ENCODE results near the gene AGPAT2. TPM values are rescaled to one million over a fixed set of nuclear protein-coding genes. Genes with fewer than 3 reads are reported as not detected.

Gene AGPAT2
- total and polyA plus RNA-seq, 2 donors (not counting 1 experiment from before 2014, with no cell fraction given) = 25.1 to 28.4 TPM

DNA sequence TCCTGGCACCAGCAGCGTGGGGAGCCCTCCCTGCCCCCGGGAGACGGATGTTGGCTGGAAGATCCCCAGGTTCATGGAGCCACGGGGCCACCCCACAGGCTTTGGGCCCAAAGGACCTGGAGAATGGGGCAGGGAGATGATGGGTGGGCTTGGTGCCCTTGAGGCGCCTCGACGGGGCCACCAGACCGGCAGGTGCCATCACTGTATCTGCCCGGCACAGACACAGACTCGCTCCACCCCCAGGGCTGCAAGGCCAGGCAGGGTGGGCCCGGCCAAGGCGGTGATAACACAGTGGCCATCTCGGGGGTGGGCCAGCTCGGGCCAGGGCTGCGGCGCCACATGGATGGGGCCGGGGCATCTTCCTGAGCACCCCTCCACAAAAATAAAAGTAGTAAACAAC, 59.6 kb downstream of the AGPAT2 start:
- H3K9ac ChIP-seq (ENCODE audit: low read length) = no peak overlapping the region
- H2AFZ ChIP-seq (ENCODE audit: insufficient read depth, low read depth, low read length, poor library complexity, severe bottlenecking) = no peak overlapping the region
- Mint-ChIP-seq H3K4me1 (peaks cover 3% of the 10 kb centered on the region), H3K27me3 (peaks cover 12% of the 10 kb centered on the region), H3K27ac (no peak overlapping the region), H3K4me3 (no peak overlapping the region), H3K9me3 (ENCODE audit: insufficient read depth) (no peaks in the 10 kb centered on the region)
- TF ChIP-seq, protein P1, sequence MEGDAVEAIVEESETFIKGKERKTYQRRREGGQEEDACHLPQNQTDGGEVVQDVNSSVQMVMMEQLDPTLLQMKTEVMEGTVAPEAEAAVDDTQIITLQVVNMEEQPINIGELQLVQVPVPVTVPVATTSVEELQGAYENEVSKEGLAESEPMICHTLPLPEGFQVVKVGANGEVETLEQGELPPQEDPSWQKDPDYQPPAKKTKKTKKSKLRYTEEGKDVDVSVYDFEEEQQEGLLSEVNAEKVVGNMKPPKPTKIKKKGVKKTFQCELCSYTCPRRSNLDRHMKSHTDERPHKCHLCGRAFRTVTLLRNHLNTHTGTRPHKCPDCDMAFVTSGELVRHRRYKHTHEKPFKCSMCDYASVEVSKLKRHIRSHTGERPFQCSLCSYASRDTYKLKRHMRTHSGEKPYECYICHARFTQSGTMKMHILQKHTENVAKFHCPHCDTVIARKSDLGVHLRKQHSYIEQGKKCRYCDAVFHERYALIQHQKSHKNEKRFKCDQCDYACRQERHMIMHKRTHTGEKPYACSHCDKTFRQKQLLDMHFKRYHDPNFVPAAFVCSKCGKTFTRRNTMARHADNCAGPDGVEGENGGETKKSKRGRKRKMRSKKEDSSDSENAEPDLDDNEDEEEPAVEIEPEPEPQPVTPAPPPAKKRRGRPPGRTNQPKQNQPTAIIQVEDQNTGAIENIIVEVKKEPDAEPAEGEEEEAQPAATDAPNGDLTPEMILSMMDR (IDR thresholded peaks at IDR 0.05) = no peak
- TF ChIP-seq EZH2 (IDR thresholded peaks at IDR 0.05; ENCODE audit: borderline replicate concordance, insufficient read depth, low read depth, low read length, poor library complexity, severe bottlenecking) = no peak
- ChIA-PET POLR2A (interaction anchor here (0.7 kb wide), 1 partner anchor 828 kb away, joined by 3 read pairs; no protein-coding TSS in a partner anchor), CTCF (interaction anchor here (7.3 kb wide), 1 partner anchor 140 kb away, joined by 153 read pairs; no protein-coding TSS in a partner anchor)
- no peak overlapping the region for H3K4me2 ChIP-seq (replicated peaks; ENCODE audit: low read depth, low read length, poor library complexity, severe bottlenecking)
- intact Hi-C loops (cut with micrococcal nuclease) = no loop called here
- H3K4me3 ChIP-seq (ENCODE audit: control extremely low read depth in 1 of 5, extremely low read depth in 1 of 5, insufficient read depth in 1 of 5, low read depth in 2 of 5, low read length in 4 of 5) = no peak overlapping the region
- H3K79me2 ChIP-seq (ENCODE audit: control insufficient read depth, insufficient read depth, low read length) = no peaks in the 10 kb centered on the region
- H3K27me3 ChIP-seq (replicated peaks in 1 of 4; ENCODE audit: control extremely low read depth in 1 of 4, control insufficient read depth in 3 of 4, insufficient read depth in 4 of 4, low read length in 3 of 4) = peaks cover 0 to 40% (median 3%) of the 10 kb centered on the region in 4 experiments
- WGBS (ENCODE audit: insufficient coverage) = 89% methylated on average over 11 of the region's 17 CpGs
- H3K4me1 ChIP-seq (ENCODE audit: control insufficient read depth in 2 of 2, insufficient read depth in 2 of 2, low read length in 2 of 2) = peaks cover 16 to 30% of the 10 kb centered on the region in 2 donors
- no peaks in the 10 kb centered on the region for H3K9me3 ChIP-seq (ENCODE audit: control extremely low read depth in 1 of 3, control insufficient read depth in 2 of 3, insufficient read depth in 1 of 3, low read length in 2 of 3)
- DNase-seq = no peak
- ATAC-seq (ENCODE audit: low read depth) = no peak
- no peaks in the 10 kb centered on the region for H3K36me3 ChIP-seq (replicated peaks in 1 of 2; ENCODE audit: control extremely low read depth in 1 of 2, control insufficient read depth in 1 of 2, extremely low read depth in 1 of 2, insufficient read depth in 2 of 2, low read length in 1 of 2)
- H4K20me1 ChIP-seq (ENCODE audit: control insufficient read depth, insufficient read depth, low read length, poor library complexity, severe bottlenecking) = no peaks in the 10 kb centered on the region
- H3K27ac ChIP-seq (ENCODE audit: low read length in 2 of 2) = no peak overlapping the region

DNA sequence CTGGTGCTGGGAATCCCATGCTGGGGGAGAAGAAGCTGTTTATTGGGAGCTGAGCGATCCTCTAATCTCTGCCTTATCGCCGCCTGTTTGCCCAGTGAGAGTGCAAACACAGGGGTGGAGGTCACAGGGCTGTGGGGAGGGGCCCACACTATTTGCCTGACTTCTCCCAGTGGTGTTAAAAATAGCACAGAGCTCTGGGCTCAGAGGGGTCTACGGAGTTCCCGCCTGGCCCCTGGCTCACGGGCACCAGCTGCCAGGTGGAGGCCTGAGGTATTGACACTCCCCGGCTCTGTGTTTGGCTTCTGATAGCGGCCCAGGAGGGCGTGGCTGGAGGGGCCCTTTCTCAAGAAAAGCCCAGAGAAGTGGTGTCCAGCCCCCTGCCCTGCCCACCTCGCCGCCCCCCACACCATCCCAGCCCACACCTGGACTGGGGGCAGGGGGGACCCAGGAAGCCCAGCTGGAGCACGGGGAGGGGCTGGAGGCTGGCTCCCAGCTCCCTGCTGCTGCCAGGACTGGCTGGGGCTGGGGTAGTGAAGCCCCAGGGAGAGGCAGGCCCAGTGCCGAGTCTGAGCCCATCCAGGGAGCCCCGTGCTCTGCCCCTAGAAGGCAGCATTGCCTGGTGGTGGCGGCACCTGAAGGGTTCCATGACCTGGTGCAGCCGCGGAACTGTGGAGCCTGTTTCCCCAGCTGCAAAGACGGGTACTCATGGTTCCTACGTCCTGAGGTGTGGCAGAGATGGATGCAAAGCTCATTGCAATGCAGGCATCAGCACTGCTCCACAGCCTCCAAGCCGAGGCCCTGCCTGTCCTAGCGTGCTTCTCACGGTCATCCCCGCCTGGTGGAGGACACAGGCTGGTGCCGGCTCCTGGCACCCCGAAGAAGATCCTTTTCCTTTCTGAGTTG, 60.3 kb downstream of the AGPAT2 start:
- peaks cover 12% of the 10 kb centered on the region for H3K27me3 Mint-ChIP-seq

More for the DNA sequence above, 60.3 kb downstream of the AGPAT2 start:
- H3K9ac ChIP-seq (ENCODE audit: low read length) = no peak overlapping the region
- H3K4me3 ChIP-seq (ENCODE audit: control extremely low read depth in 1 of 5, extremely low read depth in 1 of 5, insufficient read depth in 1 of 5, low read depth in 2 of 5, low read length in 4 of 5) = no peak overlapping the region
- no peaks in the 10 kb centered on the region for H3K9me3 ChIP-seq (ENCODE audit: control extremely low read depth in 1 of 3, control insufficient read depth in 2 of 3, insufficient read depth in 1 of 3, low read length in 2 of 3)
- no peak overlapping the region for H3K27ac Mint-ChIP-seq
- H3K79me2 ChIP-seq (ENCODE audit: control insufficient read depth, insufficient read depth, low read length) = no peaks in the 10 kb centered on the region
- no peak for DNase-seq
- ChIA-PET POLR2A (no interaction called here), CTCF (interaction anchor here (7.3 kb wide), 1 partner anchor 139 kb away, joined by 153 read pairs; no protein-coding TSS in a partner anchor)
- H3K36me3 ChIP-seq (replicated peaks in 1 of 2; ENCODE audit: control extremely low read depth in 1 of 2, control insufficient read depth in 1 of 2, extremely low read depth in 1 of 2, insufficient read depth in 2 of 2, low read length in 1 of 2) = no peaks in the 10 kb centered on the region
- peaks cover 7% of the 10 kb centered on the region for H3K4me1 Mint-ChIP-seq
- H3K27me3 ChIP-seq (replicated peaks in 1 of 4; ENCODE audit: control extremely low read depth in 1 of 4, control insufficient read depth in 3 of 4, insufficient read depth in 4 of 4, low read length in 3 of 4) = peaks cover 0 to 43% (median 3%) of the 10 kb centered on the region in 4 experiments
- no peaks in the 10 kb centered on the region for H4K20me1 ChIP-seq (ENCODE audit: control insufficient read depth, insufficient read depth, low read length, poor library complexity, severe bottlenecking)
- no peak overlapping the region for H3K27ac ChIP-seq (ENCODE audit: low read length in 2 of 2)
- H3K4me3 Mint-ChIP-seq = no peak overlapping the region
- intact Hi-C loops (cut with micrococcal nuclease) = no loop called here
- no peak overlapping the region for H3K4me2 ChIP-seq (replicated peaks; ENCODE audit: low read depth, low read length, poor library complexity, severe bottlenecking)
- WGBS (ENCODE audit: insufficient coverage) = 72% methylated on average over 20 of the region's 25 CpGs
- H3K9me3 Mint-ChIP-seq (ENCODE audit: insufficient read depth) = no peaks in the 10 kb centered on the region
- TF ChIP-seq, protein P1 (IDR thresholded peaks at IDR 0.05) = no peak
- no peak for TF ChIP-seq EZH2 (IDR thresholded peaks at IDR 0.05; ENCODE audit: borderline replicate concordance, insufficient read depth, low read depth, low read length, poor library complexity, severe bottlenecking)
- no peak overlapping the region for H2AFZ ChIP-seq (ENCODE audit: insufficient read depth, low read depth, low read length, poor library complexity, severe bottlenecking)
- H3K4me1 ChIP-seq (ENCODE audit: control insufficient read depth in 2 of 2, insufficient read depth in 2 of 2, low read length in 2 of 2) = peaks cover 16 to 30% of the 10 kb centered on the region in 2 donors
- no peak for ATAC-seq (ENCODE audit: low read depth)

Data from B cell (primary cell).